ENCODE data around the gene MED13L.

MED13L gene

GRCh38 chr12:115968211-115968610 is 309.3 kb downstream of the MED13L start:
- no peak for TF ChIP-seq CTCF (conservative IDR thresholded peaks at IDR 0.05; ENCODE audit: low read length)
- no peak overlapping the region for H3K4me3 ChIP-seq (ENCODE audit: low read length)
- DNase-seq (ENCODE audit: low read depth) = no peak

- no peak overlapping the region for H3K4me3 ChIP-seq (ENCODE audit: low read length)
- DNase-seq (ENCODE audit: low read depth) = no peak
- no peak for TF ChIP-seq CTCF (conservative IDR thresholded peaks at IDR 0.05; ENCODE audit: low read length)
Observed at GRCh38 chr12:115966376-115966775, 311.1 kb downstream of the MED13L start.

- no peak overlapping the region for H3K4me3 ChIP-seq (ENCODE audit: low read length)
- DNase-seq (ENCODE audit: low read depth) = no peak
- no peak for TF ChIP-seq CTCF (conservative IDR thresholded peaks at IDR 0.05; ENCODE audit: low read length)
Observed at GRCh38 chr12:115964626-115965025, 312.9 kb downstream of the MED13L start.

- TF ChIP-seq CTCF (conservative IDR thresholded peaks at IDR 0.05; ENCODE audit: low read length) = no peak
- H3K4me3 ChIP-seq (ENCODE audit: low read length) = no peak overlapping the region
- no peak for DNase-seq (ENCODE audit: low read depth)
Observed at GRCh38 chr12:115964214-115964613, 313.3 kb downstream of the MED13L start.

- no peak for DNase-seq (ENCODE audit: low read depth)
- no peak for TF ChIP-seq CTCF (conservative IDR thresholded peaks at IDR 0.05; ENCODE audit: low read length)
- H3K4me3 ChIP-seq (ENCODE audit: low read length) = no peak overlapping the region
Observed at GRCh38 chr12:115962216-115962615, 315.3 kb downstream of the MED13L start.

GRCh38 chr12:115960868-115961802 is 316.4 kb downstream of the MED13L start:
- no peak for DNase-seq (ENCODE audit: low read depth)
- no peak overlapping the region for H3K4me3 ChIP-seq (ENCODE audit: low read length)
- no peak for TF ChIP-seq CTCF (conservative IDR thresholded peaks at IDR 0.05; ENCODE audit: low read length)

GRCh38 chr12:115957686-115958290 is 319.7 kb downstream of the MED13L start:
- no peak for DNase-seq (ENCODE audit: low read depth)
- no peak for TF ChIP-seq CTCF (conservative IDR thresholded peaks at IDR 0.05; ENCODE audit: low read length)
- H3K4me3 ChIP-seq (ENCODE audit: low read length) = no peak overlapping the region
